GM21526 (cell line): ENCODE results near the gene ZG16B.

ENCODE experiments used
- ATAC-seq: cut with Tn5 transposase; IDR thresholded peaks from one replicate; pipeline ENCODE4 v1.9.1; 2021; ENCODE audit warnings: moderate library complexity; ENCODE audit not compliant: unreplicated experiment, low FRiP score

ZG16B gene

GRCh38 chr16:2822496-2822895 is 7.6 kb upstream of the ZG16B start:
- ATAC-seq: no peak

- no peak for ATAC-seq
Observed at GRCh38 chr16:2824626-2825025, 5.5 kb upstream of the ZG16B start.

- ATAC-seq: no peak
Observed at GRCh38 chr16:2825049-2825742, 4.9 kb upstream of the ZG16B start.

GRCh38 chr16:2825906-2826305 is 4.2 kb upstream of the ZG16B start:
- ATAC-seq: no peak

DNA sequence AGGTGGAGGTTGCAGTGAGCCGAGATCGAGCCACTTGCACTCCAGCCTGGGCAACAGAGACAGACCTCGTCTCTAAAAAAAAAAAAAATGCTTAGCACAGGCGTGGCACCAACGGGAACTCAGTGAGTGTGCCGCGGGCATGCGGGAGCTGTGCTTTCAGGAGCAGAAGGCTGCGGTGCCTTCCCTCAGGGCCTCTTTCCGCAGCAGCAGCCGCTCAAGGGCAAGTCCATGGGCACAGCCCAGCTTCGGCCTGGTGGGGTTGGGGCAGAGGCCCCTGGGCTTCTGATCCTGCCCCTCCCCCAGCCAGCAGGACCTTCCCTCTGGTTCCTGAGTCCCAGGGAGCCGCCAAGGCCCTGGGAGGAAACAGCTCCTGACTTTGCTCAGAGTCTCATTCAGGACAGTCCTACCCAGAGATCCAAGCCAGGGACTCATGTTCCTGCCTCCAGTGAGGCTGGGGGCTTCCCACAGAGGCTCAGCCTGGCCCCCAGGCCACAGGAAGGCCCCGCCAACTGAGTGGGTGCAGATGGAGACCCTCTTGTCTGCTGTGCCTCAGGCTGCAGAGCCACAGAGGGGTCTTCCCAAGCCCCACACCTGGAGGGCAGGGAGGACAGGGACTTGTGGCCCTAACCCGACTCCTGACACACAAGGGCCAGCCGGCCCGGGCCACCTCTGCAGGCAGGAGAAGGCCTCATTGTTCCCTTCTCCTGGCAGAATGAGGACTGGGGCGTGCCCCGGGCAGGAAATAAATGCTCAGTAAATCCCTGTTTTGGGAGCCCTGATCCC is 3.3 kb upstream of the ZG16B start:
- no peak for ATAC-seq

GRCh38 chr16:2827374-2827791 is 2.7 kb upstream of the ZG16B start:
- ATAC-seq: no peak

DNA sequence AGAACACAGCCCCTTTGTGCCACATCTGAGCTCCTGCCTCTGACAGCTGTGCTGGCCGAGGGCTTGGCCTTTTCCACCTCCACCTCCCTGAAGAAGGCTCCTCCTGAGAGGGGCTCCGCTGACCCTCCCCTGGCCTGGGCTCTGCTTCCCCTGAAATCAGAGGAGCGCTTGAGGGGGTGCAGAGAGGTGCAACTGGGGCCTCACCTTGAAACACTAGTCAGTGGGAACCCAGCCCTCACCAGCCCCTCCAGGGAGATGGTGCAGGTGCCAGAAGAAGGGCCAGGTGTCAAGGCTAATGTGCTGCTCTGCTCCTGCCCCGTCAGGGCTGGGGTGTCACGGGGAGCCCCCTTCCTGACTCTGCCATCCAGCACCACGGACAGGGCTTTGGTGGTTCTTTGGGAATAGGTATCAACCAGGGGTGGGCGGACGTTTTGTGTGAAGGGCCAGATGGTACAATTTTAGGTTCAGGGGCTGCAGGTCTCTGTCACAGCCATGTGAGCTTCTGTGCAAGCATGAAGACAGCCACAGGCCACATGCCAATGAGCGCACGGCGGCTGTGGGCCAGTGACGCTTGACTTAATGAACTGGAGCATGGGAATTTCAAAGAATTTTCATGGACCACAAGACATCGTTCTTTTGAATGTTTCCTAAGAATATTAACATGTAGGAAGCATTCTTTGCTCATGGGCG is 2.1 kb upstream of the ZG16B start:
- ATAC-seq: no peak

GRCh38 chr16:2828521-2828840 is 1.6 kb upstream of the ZG16B start:
- no peak for ATAC-seq

GRCh38 chr16:2828876-2829430 is 1.1 kb upstream of the ZG16B start:
- ATAC-seq: no peak

GRCh38 chr16:2830355-2830695 is 222 bp downstream of the ZG16B start:
- ATAC-seq: no peak

- no peak for ATAC-seq
Observed at GRCh38 chr16:2831203-2831602, 1.1 kb downstream of the ZG16B start.

GRCh38 chr16:2833776-2834175 is 3.7 kb downstream of the ZG16B start:
- no peak for ATAC-seq

- ATAC-seq: no peak
Observed at GRCh38 chr16:2834968-2835367, 4.9 kb downstream of the ZG16B start.

- ATAC-seq: no peak
Observed at GRCh38 chr16:2835638-2836493, 5.8 kb downstream of the ZG16B start.

GRCh38 chr16:2836646-2837508 is 6.8 kb downstream of the ZG16B start:
- no peak for ATAC-seq

DNA sequence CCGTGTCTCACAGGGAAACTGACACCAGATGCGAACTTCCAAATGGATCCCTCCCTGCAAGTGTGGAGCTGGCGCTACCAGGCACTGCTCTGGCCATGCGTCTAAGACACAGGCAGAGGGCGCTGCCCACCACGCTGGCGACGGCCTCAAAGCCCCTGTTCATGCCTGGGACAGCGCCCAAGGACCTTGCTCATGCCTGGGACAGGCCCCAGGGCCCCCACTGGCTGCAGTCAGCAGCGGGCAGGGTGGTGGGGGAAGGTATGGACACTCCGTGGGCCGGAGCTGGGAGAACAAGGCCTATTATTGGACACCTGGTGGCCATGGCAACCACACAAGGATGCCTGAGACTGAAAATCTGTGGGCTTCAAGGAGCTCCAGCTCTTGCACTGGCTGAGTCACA is 8.8 kb downstream of the ZG16B start:
- ATAC-seq: no peak

- no peak for ATAC-seq
Observed at GRCh38 chr16:2839650-2840450, 9.7 kb downstream of the ZG16B start.

DNA sequence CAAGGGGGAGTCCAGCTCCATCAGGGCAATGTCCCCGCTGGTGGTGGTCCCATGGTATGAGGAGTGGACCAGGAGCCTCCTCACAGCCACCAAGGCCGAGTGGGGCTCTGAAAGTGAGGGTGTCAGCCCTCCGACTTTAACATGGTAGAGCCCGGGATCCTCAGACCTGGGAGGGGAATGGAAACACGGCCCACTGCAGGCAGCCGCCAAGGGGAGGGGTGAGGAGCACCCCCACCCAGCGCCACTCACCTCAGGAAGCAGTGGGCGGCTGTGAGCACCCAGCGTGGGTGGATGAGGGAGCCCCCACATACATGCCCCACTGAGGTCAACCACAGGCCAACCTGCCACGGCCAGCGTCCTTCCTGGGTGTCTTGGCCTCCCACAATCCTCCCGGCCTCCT is 10.8 kb downstream of the ZG16B start:
- no peak for ATAC-seq
